Caco-2 (cell line): ENCODE measurements around the gene SLC6A20. TPM values are rescaled to one million over a fixed set of nuclear protein-coding genes. Genes with fewer than 3 reads are reported as not detected.

ENCODE experiments used
- BruUV-seq: library from RNA; stranded (reverse); fragments of 400-500 nt; replicated peaks from 2 replicates; lab custom pipeline; 2021; lab: Mats Ljungman, UMichigan
- CTCF ChIA-PET: fragments of 300-600 bp; sonication (Branson Sonifier 250); formaldehyde crosslinking; loops from one replicate; lab custom pipeline; 2022; ENCODE audit warnings: antibody characterized with exemption; lab: Charles Lee
- POLR2A ChIA-PET: fragments of 300-600 bp; sonication (Branson Sonifier 250); formaldehyde crosslinking; loops from one replicate; lab custom pipeline; 2022; ENCODE audit warnings: antibody characterized with exemption; lab: Charles Lee
- DNase-seq, 2 experiments: peaks; one replicate each; pipeline versions ENCODE4 v3.0.0 to v3.0.0-alpha.2; 2020 to 2022
- H3K27me3 ChIP-seq: replicated peaks from 2 replicates; pipeline ENCODE4 v1.6.0; 2011; ENCODE audit warnings: low read length; ENCODE audit not compliant: control insufficient read depth, insufficient read depth
- H3K36me3 ChIP-seq: 2 replicates; pipeline ENCODE4 v1.5.1; 2011; ENCODE audit warnings: low read length; ENCODE audit not compliant: control insufficient read depth, insufficient read depth
- H3K4me1 ChIP-seq: fragments of 250-450 bp; sonication (Bioruptor Pico); 2 replicates; pipeline ENCODE4 v1.5.1; 2020; ENCODE audit warnings: mild to moderate bottlenecking
- H3K4me3 ChIP-seq: 2 replicates; pipeline ENCODE4 v1.5.1; 2011; ENCODE audit warnings: low read depth, mild to moderate bottlenecking, control low read depth, low read length
- H3K9me3 ChIP-seq: fragments of 250-450 bp; sonication (Bioruptor Pico); 2 replicates; pipeline ENCODE4 v1.5.1; 2020; ENCODE audit warnings: mild to moderate bottlenecking, moderate library complexity
- H3K27ac Mint-ChIP-seq: one replicate; pipeline ENCODE4 v1.8.0; 2022; ENCODE audit warnings: mixed read lengths; ENCODE audit not compliant: unreplicated experiment
- H3K27me3 Mint-ChIP-seq: one replicate; pipeline ENCODE4 v1.8.0; 2022; ENCODE audit warnings: mixed read lengths; ENCODE audit not compliant: insufficient read depth, unreplicated experiment
- H3K36me3 Mint-ChIP-seq: one replicate; pipeline ENCODE4 v1.8.0; 2022; ENCODE audit warnings: mild to moderate bottlenecking, mixed read lengths; ENCODE audit not compliant: insufficient read depth, unreplicated experiment
- H3K4me1 Mint-ChIP-seq: one replicate; pipeline ENCODE4 v1.8.0; 2022; ENCODE audit warnings: low read depth, mixed read lengths; ENCODE audit not compliant: unreplicated experiment
- H3K4me3 Mint-ChIP-seq: one replicate; pipeline ENCODE4 v1.8.0; 2022; ENCODE audit warnings: mild to moderate bottlenecking, moderate library complexity, mixed read lengths; ENCODE audit not compliant: unreplicated experiment
- H3K9me3 Mint-ChIP-seq: one replicate; pipeline ENCODE4 v1.8.0; 2022; ENCODE audit warnings: mixed read lengths; ENCODE audit not compliant: unreplicated experiment
- CTCF ChIP-seq, 2 experiments: fragments of 200-600 bp in 1 of 2; IDR thresholded peaks; 1 replicate in 1 of 2; 2 replicates in 1 of 2; pipeline versions ENCODE4 v1.5.1 to v1.8.0; 2011 to 2022; ENCODE audit warnings: antibody characterized with exemption in 1 of 2, control low read depth in 1 of 2, inconsistent platforms in 1 of 2, low read depth in 1 of 2, low read length in 1 of 2, mild to moderate bottlenecking in 1 of 2, moderate library complexity in 1 of 2; ENCODE audit not compliant: insufficient read depth in 1 of 2, severe bottlenecking in 1 of 2, unreplicated experiment in 1 of 2
- intact Hi-C: fragments of 100-400 bp; cut with micrococcal nuclease; formaldehyde crosslinking; loops from one replicate; pipeline ENCODE4 v1.10.0; 2022; ENCODE audit not compliant: unreplicated experiment
- total RNA-seq: library from RNA; stranded (reverse); gene quantifications from 2 replicates; pipeline ENCODE4 v1.2.3, GENCODE V29; 2022

SLC6A20 gene
- total RNA-seq, 1 experiment from 2014 or later = 0.39 TPM

GRCh38 chr3:45729614-45730013 lies 66.7 kb downstream of the SLC6A20 start:
- Mint-ChIP-seq H3K4me1 (no peaks in the 10 kb centered on the region), H3K9me3 (no peaks in the 10 kb centered on the region), H3K27me3 (no peaks in the 10 kb centered on the region), H3K36me3 (peaks cover 61% of the 10 kb centered on the region), H3K27ac (no peak overlapping the region), H3K4me3 (no peak overlapping the region)
- no peak for DNase-seq
- ChIA-PET CTCF (no interaction called here), POLR2A (no interaction called here)
- no peak for TF ChIP-seq CTCF (IDR thresholded peaks at IDR 0.05; ENCODE audit: insufficient read depth in 1 of 2, low read depth in 1 of 2, low read length in 1 of 2, severe bottlenecking in 1 of 2, unreplicated experiment in 1 of 2)
- Histone ChIP-seq H3K36me3 (peaks cover 2% of the 10 kb centered on the region; the same call in 1 of the 2 replicates), H3K4me1 (no peaks in the 10 kb centered on the region), H3K27me3 (no peaks in the 10 kb centered on the region), H3K9me3 (no peaks in the 10 kb centered on the region), H3K4me3 (no peak overlapping the region)
- no TSS peak for BruUV-seq
- intact Hi-C loops = no loop called here

DNA sequence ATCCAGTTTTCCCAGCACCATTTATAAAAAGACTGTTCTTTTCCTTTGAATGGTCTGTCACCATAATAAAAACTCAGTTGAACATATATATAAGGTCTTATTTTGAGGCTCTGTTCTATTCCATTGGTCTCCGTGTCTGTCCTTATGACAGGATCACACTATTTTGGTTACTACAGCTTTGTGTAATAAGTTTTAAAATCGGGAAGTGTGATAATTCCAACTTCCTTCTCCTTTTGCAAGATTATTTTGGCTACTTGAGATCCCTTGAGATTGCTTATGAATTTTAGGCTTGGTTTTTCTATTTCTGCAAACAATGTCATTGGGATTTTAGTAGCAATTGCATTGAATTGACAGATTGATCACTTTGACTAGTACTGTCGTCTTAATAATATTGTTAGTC lies 71.4 kb downstream of the SLC6A20 start:
- ChIA-PET POLR2A (no interaction called here), CTCF (no interaction called here)
- Mint-ChIP-seq H3K9me3 (no peaks in the 10 kb centered on the region), H3K27me3 (no peaks in the 10 kb centered on the region), H3K4me3 (no peak overlapping the region), H3K4me1 (no peaks in the 10 kb centered on the region), H3K36me3 (peaks cover 45% of the 10 kb centered on the region), H3K27ac (no peak overlapping the region)
- H3K36me3 ChIP-seq = no peaks in the 10 kb centered on the region; the same call in 1 of the 2 replicates
- intact Hi-C loops = no loop called here
- no peaks in the 10 kb centered on the region for H3K4me1 ChIP-seq
- H3K27me3 ChIP-seq = no peaks in the 10 kb centered on the region
- H3K4me3 ChIP-seq = no peak overlapping the region
- no peaks in the 10 kb centered on the region for H3K9me3 ChIP-seq
- TF ChIP-seq CTCF (IDR thresholded peaks at IDR 0.05; ENCODE audit: insufficient read depth in 1 of 2, low read depth in 1 of 2, low read length in 1 of 2, severe bottlenecking in 1 of 2, unreplicated experiment in 1 of 2) = no peak
- no peak for DNase-seq
- no TSS peak for BruUV-seq

GRCh38 chr3:45719655-45720487 lies 76.5 kb downstream of the SLC6A20 start:
- no peak for TF ChIP-seq CTCF (IDR thresholded peaks at IDR 0.05; ENCODE audit: insufficient read depth in 1 of 2, low read depth in 1 of 2, low read length in 1 of 2, severe bottlenecking in 1 of 2, unreplicated experiment in 1 of 2)
- H3K27me3 Mint-ChIP-seq = no peaks in the 10 kb centered on the region
- CTCF ChIA-PET = no interaction called here
- H3K36me3 ChIP-seq = no peaks in the 10 kb centered on the region; the same call in 1 of the 2 replicates
- POLR2A ChIA-PET = no interaction called here
- no peak overlapping the region for H3K4me3 Mint-ChIP-seq
- no peak for DNase-seq
- no peaks in the 10 kb centered on the region for H3K27me3 ChIP-seq
- no peaks in the 10 kb centered on the region for H3K9me3 Mint-ChIP-seq
- no peaks in the 10 kb centered on the region for H3K9me3 ChIP-seq
- no TSS peak for BruUV-seq
- H3K4me1 Mint-ChIP-seq = no peaks in the 10 kb centered on the region
- H3K27ac Mint-ChIP-seq = no peak overlapping the region
- H3K4me3 ChIP-seq = no peak overlapping the region
- H3K4me1 ChIP-seq = no peaks in the 10 kb centered on the region
- intact Hi-C loops = no loop called here
- H3K36me3 Mint-ChIP-seq = peaks cover 38% of the 10 kb centered on the region
